ENCODE data around the gene SPRN. TPM values are rescaled to one million over a fixed set of nuclear protein-coding genes. Genes with fewer than 3 reads are reported as not detected.
A peak's percentile ranks its signal among the peaks of the same experiment; 100 is the strongest.
"Not testable (repeated sequence)": the region's sequence is repeated elsewhere in the genome, so short reads cannot be mapped to it uniquely, and the experiment has no call there.

The SPRN gene
- total RNA-seq, 6 donors from 2014 or later, result 0.20 TPM; not detected in 5

- WGBS, 2 donors, result 75 to 83% methylated on average over 3 to 21 of the region's 23 CpGs
- peak in 1 of 2 donors; percentile 74 for DNase-seq
Measured at GRCh38 chr10:133442191-133442966, 18.0 kb upstream of the SPRN start.

GRCh38 chr10:133441780-133442179, 17.4 kb upstream of the SPRN start:
- H3K36me3 ChIP-seq, result no peaks in the 10 kb centered on the region
- WGBS, 2 donors, result 40 to 75% methylated on average over 2 to 12 of the region's 12 CpGs
- H3K4me3 ChIP-seq, result no peak overlapping the region
- ATAC-seq (ENCODE audit: low FRiP score in 2 of 2) (no peak), DNase-seq (peak in 1 of 2 donors; percentile 49)
- peak overlapping the region in 1 of 4 donors; percentile 11 for H3K27ac ChIP-seq
- H3K4me1 ChIP-seq, result no peaks in the 10 kb centered on the region
- H3K27me3 ChIP-seq, result peaks cover 0 to 4% (median 0%) of the 10 kb centered on the region in 4 donors
- TF ChIP-seq EP300 (IDR thresholded peaks at IDR 0.05), result no peak
- no peak for TF ChIP-seq POLR2AphosphoS5 (IDR thresholded peaks at IDR 0.05)
- TF ChIP-seq CTCF (IDR thresholded peaks at IDR 0.05), result no peak
- TF ChIP-seq POLR2A (IDR thresholded peaks at IDR 0.05), result no peak
- peaks cover under 1 to 11% (median 7%) of the 10 kb centered on the region in 4 donors for H3K9me3 ChIP-seq

More at GRCh38 chr10:133442191-133442966, 18.0 kb upstream of the SPRN start:
- H3K4me1 ChIP-seq, result no peaks in the 10 kb centered on the region
- no peaks in the 10 kb centered on the region for H3K36me3 ChIP-seq
- peak overlapping the region in 1 of 4 donors; percentile 11 for H3K27ac ChIP-seq
- ATAC-seq (ENCODE audit: low FRiP score in 2 of 2), result no peak
- H3K4me3 ChIP-seq, result no peak overlapping the region
- peaks cover 6 to 17% (median 11%) of the 10 kb centered on the region in 4 donors for H3K9me3 ChIP-seq
- peaks cover 0 to 4% (median 0%) of the 10 kb centered on the region in 4 donors for H3K27me3 ChIP-seq
- no peak for TF ChIP-seq POLR2A (IDR thresholded peaks at IDR 0.05)
- TF ChIP-seq POLR2AphosphoS5 (IDR thresholded peaks at IDR 0.05), result no peak
- no peak for TF ChIP-seq EP300 (IDR thresholded peaks at IDR 0.05)
- TF ChIP-seq CTCF (IDR thresholded peaks at IDR 0.05), result no peak

- 81 to 89% methylated on average over 7 to 20 of the region's 21 CpGs for WGBS, 2 donors
- H3K4me1 ChIP-seq; H3K36me3 ChIP-seq; H3K4me3 ChIP-seq; H3K27ac ChIP-seq; H3K27me3 ChIP-seq; ATAC-seq (ENCODE audit: low FRiP score in 2 of 2); H3K9me3 ChIP-seq: not testable (repeated sequence)
- peak in 1 of 2 donors; percentile 36 for DNase-seq
Measured at GRCh38 chr10:133441356-133441755, 16.9 kb upstream of the SPRN start.

- Histone ChIP-seq H3K36me3 (no peaks in the 10 kb centered on the region), H3K4me3 (no peak overlapping the region), H3K27ac (no peak overlapping the region), H3K27me3 (no peaks in the 10 kb centered on the region), H3K9me3 (peaks cover 0 to under 1% (median under 1%) of the 10 kb centered on the region in 4 donors), H3K4me1 (no peaks in the 10 kb centered on the region)
- ATAC-seq (ENCODE audit: low FRiP score in 2 of 2) (no peak), DNase-seq (peak in 1 of 2 donors; percentile 59)
- no peak for TF ChIP-seq POLR2A (IDR thresholded peaks at IDR 0.05)
- TF ChIP-seq EP300 (IDR thresholded peaks at IDR 0.05), result no peak
- no peak for TF ChIP-seq POLR2AphosphoS5 (IDR thresholded peaks at IDR 0.05)
- TF ChIP-seq CTCF (IDR thresholded peaks at IDR 0.05), result no peak
- 89 to 96% methylated on average over 6 to 14 of the region's 18 CpGs for WGBS, 2 donors
Measured at GRCh38 chr10:133440633-133441285, 16.3 kb upstream of the SPRN start.

Data from upper lobe of left lung (tissue), 6 donors.